OCI-LY1 (cell line): ENCODE measurements around the gene USP43.

Source experiments
- CTCF ChIP-seq: fragments of 200-600 bp; sonication (generic), shearing (Covaris generic); IDR thresholded peaks from 2 replicates; pipeline ENCODE4 v1.5.1; 2017; ENCODE audit warnings: mild to moderate bottlenecking, antibody characterized with exemption, low read length, moderate library complexity, mixed read lengths
- EZH2 ChIP-seq: fragments of 200-600 bp; sonication (generic), shearing (Covaris generic); IDR thresholded peaks from 2 replicates; pipeline ENCODE4 v1.8.0; 2017; ENCODE audit warnings: borderline replicate concordance, mixed run types, mild to moderate bottlenecking, antibody characterized with exemption, low read length, moderate library complexity, mixed read lengths

DNA sequence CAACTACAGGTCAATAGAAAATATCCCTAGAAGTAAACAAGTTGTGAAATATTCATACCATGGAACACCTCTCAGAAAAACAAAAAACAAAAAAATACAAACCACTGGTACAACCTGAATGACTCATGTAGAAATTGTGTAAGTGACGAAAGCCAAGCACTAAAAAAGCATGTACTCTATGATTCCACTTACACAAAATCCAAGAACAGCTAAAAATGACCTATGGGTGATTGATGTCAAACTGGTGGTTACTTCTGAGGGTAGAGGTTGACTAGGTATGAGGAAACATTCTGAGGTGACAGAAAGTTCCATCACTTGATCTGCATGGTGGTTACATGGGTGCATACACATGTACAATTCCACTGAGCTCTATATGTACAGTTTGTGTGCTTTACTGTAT is 114.9 kb downstream of the USP43 start:
- no peak for TF ChIP-seq CTCF
- TF ChIP-seq EZH2, result no peak
